Progenitor cell of endocrine pancreas (in vitro differentiated cells): ENCODE data around the gene HADHA. TPM values are rescaled to one million over a fixed set of nuclear protein-coding genes. Genes with fewer than 3 reads are reported as not detected.

Source experiments
- DNase-seq: peaks from one replicate; pipeline ENCODE4 v3.0.0; 2021; ENCODE audit warnings: low spot score; ENCODE audit not compliant: unreplicated experiment
- H3K27ac Mint-ChIP-seq: 2 replicates; pipeline ENCODE4 v1.8.0; 2021; ENCODE audit warnings: mild to moderate bottlenecking, moderate library complexity, mixed read lengths
- H3K27me3 Mint-ChIP-seq: 2 replicates; pipeline ENCODE4 v1.8.0; 2021; ENCODE audit warnings: mixed read lengths
- H3K36me3 Mint-ChIP-seq: 2 replicates; pipeline ENCODE4 v1.8.0; 2022; ENCODE audit warnings: mixed read lengths; ENCODE audit not compliant: insufficient read depth
- H3K4me1 Mint-ChIP-seq: 2 replicates; pipeline ENCODE4 v1.8.0; 2021; ENCODE audit warnings: low read depth, mixed read lengths
- H3K4me3 Mint-ChIP-seq: 2 replicates; pipeline ENCODE4 v1.8.0; 2021; ENCODE audit warnings: low read depth, mild to moderate bottlenecking, moderate library complexity, mixed read lengths
- H3K9me3 Mint-ChIP-seq: 2 replicates; pipeline ENCODE4 v1.8.0; 2021; ENCODE audit warnings: low read depth, mixed read lengths
- long read RNA-seq: library from polyadenylated mRNA; unstranded; transcript quantifications from one replicate; pipeline ENCODE4 v2.0.0, GENCODE V29; 2020
- total RNA-seq: library from RNA; stranded (reverse); gene quantifications from 2 replicates; pipeline ENCODE4 v1.2.1, GENCODE V29; 2021
- TF ChIP-seq, protein P1 (sequence below): fragments of 200-600 bp; sonication (generic); IDR thresholded peaks from one replicate; pipeline ENCODE4 v1.5.0; 2021; ENCODE audit warnings: antibody characterized with exemption, mild to moderate bottlenecking; ENCODE audit not compliant: unreplicated experiment

The HADHA gene
- 111 and 114 TPM in 2 replicates for total RNA-seq
- long read RNA-seq, transcript HADHA-211 (19 exons, 2,158 nt) = minor isoform, 10 of 2,015 reads
- long read RNA-seq, transcript HADHA-204 (19 exons, 2,982 nt) = minor isoform, 14 of 2,015 reads
- long read RNA-seq, transcript HADHA-201 (20 exons, 3,037 nt) = major isoform, 1,837 of 2,015 reads
- long read RNA-seq, partial matches to known transcripts = 68 of 2,015 reads
- long read RNA-seq, other reads (novel, unspliced or antisense) = 82 of 2,015 reads

DNA sequence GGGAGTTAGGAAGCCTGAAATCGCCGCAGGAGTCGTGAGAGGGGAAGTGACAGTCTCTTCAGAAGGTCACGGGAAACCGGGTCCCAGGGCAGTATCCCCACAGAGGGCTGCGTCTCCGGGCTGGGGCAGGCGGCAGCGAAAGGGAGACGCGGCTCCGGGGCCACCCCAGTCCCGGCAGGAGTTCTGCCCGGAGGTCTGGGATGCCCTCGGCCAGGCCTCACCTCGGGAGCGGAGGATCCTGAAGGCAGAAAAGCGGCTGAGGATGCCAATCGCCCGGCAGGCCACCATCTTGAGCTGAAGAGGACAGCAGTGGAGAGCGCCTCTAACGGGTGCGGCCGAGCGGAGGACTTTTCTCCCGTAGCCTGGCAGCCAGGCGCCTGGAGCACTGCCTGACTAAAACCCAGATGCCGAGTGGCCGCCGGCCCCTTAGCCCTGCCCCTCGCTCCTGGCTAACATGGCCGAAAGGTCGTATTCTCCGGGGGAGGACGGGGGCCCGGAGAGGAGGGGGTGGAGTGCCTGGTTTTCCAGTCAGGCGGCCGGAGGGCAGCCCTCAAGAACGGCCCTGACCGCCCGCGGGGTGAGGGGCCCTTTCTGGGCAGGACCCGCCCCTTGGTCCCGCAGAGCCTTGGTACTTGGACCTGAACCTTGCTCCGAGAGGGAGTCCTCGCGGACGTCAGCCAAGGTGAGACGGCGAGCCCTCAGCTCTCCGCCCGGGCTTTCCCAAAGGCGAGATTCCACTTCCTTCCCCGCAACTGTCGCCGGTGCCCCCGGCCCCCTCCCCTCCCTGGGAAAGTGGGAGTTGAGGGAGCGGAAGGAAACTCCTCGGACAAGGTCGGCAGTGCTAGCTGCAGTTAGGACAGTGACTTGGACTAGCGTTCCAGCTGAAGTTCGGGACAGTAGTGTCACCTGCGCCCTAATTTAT lies at the start of gene HADHA, which contains the start of gene HADHB:
HADHA (minus strand) TSS at position 324 of the 922 bp plus-strand sequence; CDS start at position 288, 36 bp downstream.
HADHB (plus strand) TSS at position 631 of the 922 bp plus-strand sequence. CDS start 9,316 bp downstream, outside the sequence.
- no peaks in the 10 kb centered on the region for H3K36me3 Mint-ChIP-seq
- H3K4me1 Mint-ChIP-seq = peaks cover 25% of the 10 kb centered on the region
- H3K9me3 Mint-ChIP-seq = no peaks in the 10 kb centered on the region
- peak within 1 kb of the TSS; percentile 99 for H3K4me3 Mint-ChIP-seq
- peak within 1 kb of the TSS; percentile 100 for H3K27ac Mint-ChIP-seq
- DNase-seq = peak; percentile 89
- TF ChIP-seq, protein P1, sequence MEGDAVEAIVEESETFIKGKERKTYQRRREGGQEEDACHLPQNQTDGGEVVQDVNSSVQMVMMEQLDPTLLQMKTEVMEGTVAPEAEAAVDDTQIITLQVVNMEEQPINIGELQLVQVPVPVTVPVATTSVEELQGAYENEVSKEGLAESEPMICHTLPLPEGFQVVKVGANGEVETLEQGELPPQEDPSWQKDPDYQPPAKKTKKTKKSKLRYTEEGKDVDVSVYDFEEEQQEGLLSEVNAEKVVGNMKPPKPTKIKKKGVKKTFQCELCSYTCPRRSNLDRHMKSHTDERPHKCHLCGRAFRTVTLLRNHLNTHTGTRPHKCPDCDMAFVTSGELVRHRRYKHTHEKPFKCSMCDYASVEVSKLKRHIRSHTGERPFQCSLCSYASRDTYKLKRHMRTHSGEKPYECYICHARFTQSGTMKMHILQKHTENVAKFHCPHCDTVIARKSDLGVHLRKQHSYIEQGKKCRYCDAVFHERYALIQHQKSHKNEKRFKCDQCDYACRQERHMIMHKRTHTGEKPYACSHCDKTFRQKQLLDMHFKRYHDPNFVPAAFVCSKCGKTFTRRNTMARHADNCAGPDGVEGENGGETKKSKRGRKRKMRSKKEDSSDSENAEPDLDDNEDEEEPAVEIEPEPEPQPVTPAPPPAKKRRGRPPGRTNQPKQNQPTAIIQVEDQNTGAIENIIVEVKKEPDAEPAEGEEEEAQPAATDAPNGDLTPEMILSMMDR = peak; percentile 30
- no peaks in the 10 kb centered on the region for H3K27me3 Mint-ChIP-seq

DNA sequence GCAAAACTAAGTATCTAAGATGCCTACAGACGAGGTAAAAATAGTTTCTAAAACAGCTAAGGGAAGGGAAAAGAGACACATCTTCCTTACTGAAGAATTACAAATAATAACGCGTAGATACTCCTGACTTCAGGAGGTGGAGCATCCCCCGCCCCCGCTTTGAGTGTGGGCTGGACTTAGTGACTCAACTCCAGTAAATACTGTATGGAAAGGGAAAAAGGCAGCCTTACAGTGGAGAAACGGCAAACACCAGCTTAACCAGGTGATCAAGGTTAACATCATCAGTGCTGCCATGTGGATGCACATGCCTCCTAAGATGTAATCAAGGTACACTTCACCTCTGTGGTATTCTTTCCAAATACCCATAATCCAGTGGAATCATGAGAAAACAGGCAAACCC lies 48.2 kb upstream of the HADHA start:
- Mint-ChIP-seq H3K9me3 (no peaks in the 10 kb centered on the region), H3K4me1 (peaks cover 2% of the 10 kb centered on the region), H3K27ac (no peak overlapping the region), H3K36me3 (peaks cover 6% of the 10 kb centered on the region), H3K4me3 (no peak overlapping the region), H3K27me3 (peaks cover 6% of the 10 kb centered on the region)
- no peak for DNase-seq
- TF ChIP-seq, protein P1 = no peak

- no peaks in the 10 kb centered on the region for H3K9me3 Mint-ChIP-seq
- no peaks in the 10 kb centered on the region for H3K4me1 Mint-ChIP-seq
- H3K36me3 Mint-ChIP-seq = peaks cover 16% of the 10 kb centered on the region
- no peak overlapping the region for H3K4me3 Mint-ChIP-seq
- H3K27me3 Mint-ChIP-seq = no peaks in the 10 kb centered on the region
- DNase-seq = no peak
- H3K27ac Mint-ChIP-seq = no peak overlapping the region
- TF ChIP-seq, protein P1 = no peak
Measured at GRCh38 chr2:26290001-26290400, 45.6 kb upstream of the HADHA start.

- peaks cover 32% of the 10 kb centered on the region for H3K36me3 Mint-ChIP-seq
- H3K4me3 Mint-ChIP-seq = no peak overlapping the region
- no peak overlapping the region for H3K27ac Mint-ChIP-seq
- H3K4me1 Mint-ChIP-seq = no peaks in the 10 kb centered on the region
- no peak for DNase-seq
- TF ChIP-seq, protein P1 = no peak
- H3K9me3 Mint-ChIP-seq = no peaks in the 10 kb centered on the region
- no peaks in the 10 kb centered on the region for H3K27me3 Mint-ChIP-seq
Measured at GRCh38 chr2:26285931-26286330, 41.5 kb upstream of the HADHA start.

- DNase-seq = no peak
- Mint-ChIP-seq H3K27ac (peak overlapping the region; percentile 51), H3K36me3 (peaks cover 33% of the 10 kb centered on the region), H3K27me3 (no peaks in the 10 kb centered on the region), H3K9me3 (no peaks in the 10 kb centered on the region), H3K4me3 (no peak overlapping the region), H3K4me1 (no peaks in the 10 kb centered on the region)
- TF ChIP-seq, protein P1 = no peak
Measured at GRCh38 chr2:26284132-26284531, 39.7 kb upstream of the HADHA start.
